T-helper 1 cell treated with Interleukin-12 subunit alpha and Interleukin-12 subunit beta and Interleukin-4 antibody, amounts not matched to agents 30 ng/mL and 1 ng/mL, for 36 hours (primary cell): ENCODE data around the gene DDX46. TPM values are rescaled to one million over a fixed set of nuclear protein-coding genes. Genes with fewer than 3 reads are reported as not detected.

Experiments used
- intact Hi-C: fragments of 100-400 bp; cut with micrococcal nuclease; formaldehyde crosslinking; loops from one replicate; pipeline ENCODE4 v1.15.1; 2024
- total RNA-seq: library from RNA; stranded (reverse); gene quantifications from 2 replicates; pipeline ENCODE4 v1.2.3, GENCODE V29; 2022

Gene DDX46
- total RNA-seq, 1 donor from 2014 or later, result 73.9 TPM

GRCh38 chr5:134784241-134784920 lies 25.8 kb downstream of the DDX46 start:
- intact Hi-C loops, result loop anchor here (1.0 kb wide), 1 partner anchor 121 kb away; the partner anchor contains the start of gene PCBD2

DNA sequence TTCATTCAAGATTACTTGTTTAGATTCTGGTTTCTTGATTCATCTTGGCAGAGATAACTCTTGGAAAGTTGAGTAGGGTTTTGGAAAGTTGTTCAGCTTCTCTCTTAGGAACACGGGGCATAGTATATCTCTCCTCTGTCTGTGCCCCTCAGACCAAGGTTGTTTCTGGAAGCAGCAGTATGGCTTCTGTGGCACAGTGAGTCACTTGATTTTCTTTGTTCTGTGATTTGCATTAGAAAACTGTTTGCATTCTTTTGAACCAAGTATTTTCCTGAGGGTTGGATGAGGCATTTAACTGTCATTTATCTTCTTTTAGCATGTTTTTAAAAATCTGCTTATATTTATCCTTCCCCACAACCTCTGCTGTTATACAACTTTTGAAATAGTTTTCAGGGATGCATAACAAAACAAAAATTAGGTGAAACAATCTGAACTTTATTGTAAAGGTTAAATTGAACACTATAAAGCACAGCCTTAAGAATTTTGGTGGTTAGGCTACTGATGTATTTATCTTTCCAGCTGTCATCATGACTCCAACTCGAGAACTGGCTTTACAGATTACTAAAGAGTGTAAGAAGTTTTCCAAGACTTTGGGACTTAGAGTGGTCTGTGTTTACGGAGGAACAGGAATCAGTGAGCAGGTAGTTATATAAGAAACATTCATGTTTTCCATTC lies 26.5 kb downstream of the DDX46 start:
- intact Hi-C loops, result loop anchor here (1.0 kb wide), 1 partner anchor 120 kb away; the partner anchor contains the start of gene PCBD2

- intact Hi-C loops, result no loop called here
These were observed 29.1 kb downstream of the DDX46 start for GRCh38 chr5:134787692-134788091.

- intact Hi-C loops, result no loop called here
These were observed 33.0 kb downstream of the DDX46 start for GRCh38 chr5:134791580-134791979.

DNA sequence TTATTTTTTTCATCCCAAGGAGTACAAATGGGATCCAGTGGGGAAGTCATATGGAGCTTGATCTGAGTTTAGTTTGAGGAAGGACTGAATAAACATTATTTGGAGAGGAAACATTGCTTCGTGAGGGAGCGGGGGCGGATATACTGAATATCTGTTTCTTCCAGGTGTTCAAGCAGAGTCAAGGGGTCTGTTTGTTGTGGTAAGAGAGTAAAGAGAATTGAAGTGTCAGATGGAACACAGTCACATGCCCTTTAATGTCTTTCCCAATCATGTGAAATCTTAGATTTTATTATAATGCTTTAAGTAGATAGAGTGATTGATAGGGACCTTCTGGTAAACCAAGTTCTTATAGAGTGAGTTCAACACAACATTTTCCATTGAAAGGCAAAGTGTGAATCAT lies 33.7 kb downstream of the DDX46 start:
- intact Hi-C loops, result no loop called here

- intact Hi-C loops, result no loop called here
These were observed 34.5 kb downstream of the DDX46 start for GRCh38 chr5:134793111-134793510.

GRCh38 chr5:134794082-134794481 lies 35.5 kb downstream of the DDX46 start:
- intact Hi-C loops, result no loop called here

DNA sequence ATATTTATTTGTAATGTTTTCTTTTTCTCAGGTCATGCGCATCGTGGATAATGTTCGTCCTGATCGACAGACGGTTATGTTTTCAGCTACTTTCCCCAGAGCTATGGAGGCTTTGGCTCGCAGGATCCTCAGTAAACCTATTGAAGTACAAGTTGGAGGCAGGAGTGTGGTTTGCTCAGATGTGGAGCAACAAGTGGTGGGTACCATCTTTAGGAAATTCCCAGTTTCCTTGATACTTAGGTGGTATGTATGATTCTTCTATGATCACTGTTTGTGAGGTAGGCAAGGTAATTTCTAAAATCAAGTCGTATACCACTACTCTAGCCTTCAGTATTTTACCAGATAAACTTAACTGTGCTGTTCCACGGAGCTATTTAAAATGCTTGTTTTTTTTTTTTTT lies 36.2 kb downstream of the DDX46 start:
- intact Hi-C loops, result no loop called here

DNA sequence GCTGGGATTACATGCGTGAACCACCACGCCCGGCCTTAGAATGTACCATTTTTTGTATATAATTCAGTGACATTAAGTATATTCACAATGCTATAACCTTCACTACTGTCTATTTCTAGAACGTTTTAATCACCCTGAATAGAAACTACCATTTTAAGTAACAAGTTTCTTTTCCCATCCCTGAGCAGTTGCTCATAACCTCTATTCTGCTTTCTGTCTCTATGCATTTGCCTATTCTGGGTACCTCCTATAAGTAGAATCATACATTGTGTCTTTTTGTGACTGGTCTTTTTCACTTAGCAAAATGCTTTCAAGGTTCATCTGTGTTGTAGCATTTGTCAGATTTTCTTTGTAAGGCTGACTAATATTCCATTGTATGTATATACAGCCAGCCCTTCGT lies 39.9 kb downstream of the DDX46 start:
- intact Hi-C loops, result no loop called here

DNA sequence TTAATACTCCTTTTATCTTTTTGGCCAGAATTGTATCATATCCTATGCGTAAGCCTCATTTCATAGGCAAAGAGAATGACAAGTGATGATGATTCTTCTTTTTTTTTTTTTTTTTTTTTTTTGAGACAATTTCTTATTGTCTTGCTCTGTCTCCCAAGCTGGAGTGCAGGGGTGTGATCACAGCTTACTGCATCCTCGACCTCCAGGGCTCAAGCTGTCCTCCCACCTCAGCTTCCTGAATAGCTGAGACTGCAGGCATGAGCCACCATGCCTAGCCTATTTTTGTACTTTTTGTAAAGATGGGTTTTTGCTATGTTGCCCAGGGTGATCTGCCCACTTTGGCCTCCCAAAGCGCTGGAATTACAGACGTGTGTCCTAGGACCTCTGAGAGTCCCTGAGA lies 45.2 kb downstream of the DDX46 start:
- intact Hi-C loops, result no loop called here

DNA sequence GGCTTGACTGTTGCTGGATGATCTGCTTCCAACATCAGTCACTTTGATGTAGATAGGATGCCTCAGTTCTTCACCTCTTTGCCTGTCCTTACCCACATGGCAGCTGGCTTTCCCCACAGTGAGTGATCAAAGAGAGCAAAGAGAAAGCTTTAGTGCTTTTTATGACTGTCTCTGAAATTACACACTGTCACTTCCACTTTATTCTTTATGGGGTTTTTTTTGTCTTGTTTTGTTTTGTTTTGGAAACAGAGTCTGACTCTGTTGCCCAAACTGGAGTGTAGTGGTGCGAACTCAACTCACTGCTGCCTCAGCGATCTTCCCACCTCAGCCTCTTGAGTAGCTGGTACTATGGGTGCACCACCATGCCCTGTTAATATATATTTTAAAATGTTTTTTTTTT lies 54.8 kb downstream of the DDX46 start:
- intact Hi-C loops, result loop anchor here (1.0 to 2.0 kb wide), 2 partner anchors 61 to 443 kb away; partner anchors contain the start of gene TXNDC15

DNA sequence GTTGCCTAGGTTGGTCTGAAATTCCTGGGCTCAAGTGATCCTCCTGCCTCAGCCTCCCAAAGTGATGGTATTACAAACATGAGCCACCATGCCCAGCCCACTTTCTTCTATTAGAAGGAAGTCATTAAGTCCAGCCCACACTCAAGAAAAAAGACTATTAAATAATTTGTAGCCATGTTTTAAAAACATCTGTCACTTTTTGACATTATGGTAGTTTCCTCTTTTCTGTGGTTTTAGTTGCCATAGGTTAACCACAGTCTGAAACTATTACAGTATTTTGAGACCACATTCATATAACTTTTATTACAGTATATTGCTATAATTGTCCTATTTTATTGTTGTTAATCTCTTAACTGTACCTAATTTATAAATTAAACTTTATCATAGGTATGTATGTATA lies 55.2 kb downstream of the DDX46 start:
- intact Hi-C loops, result loop anchor here (1.0 to 2.0 kb wide), 2 partner anchors 61 to 444 kb away; partner anchors contain the start of gene TXNDC15

- intact Hi-C loops, result no loop called here
These were observed 58.4 kb downstream of the DDX46 start for GRCh38 chr5:134817006-134817405.

- intact Hi-C loops, result no loop called here
These were observed 60.2 kb downstream of the DDX46 start for GRCh38 chr5:134818776-134819175.

DNA sequence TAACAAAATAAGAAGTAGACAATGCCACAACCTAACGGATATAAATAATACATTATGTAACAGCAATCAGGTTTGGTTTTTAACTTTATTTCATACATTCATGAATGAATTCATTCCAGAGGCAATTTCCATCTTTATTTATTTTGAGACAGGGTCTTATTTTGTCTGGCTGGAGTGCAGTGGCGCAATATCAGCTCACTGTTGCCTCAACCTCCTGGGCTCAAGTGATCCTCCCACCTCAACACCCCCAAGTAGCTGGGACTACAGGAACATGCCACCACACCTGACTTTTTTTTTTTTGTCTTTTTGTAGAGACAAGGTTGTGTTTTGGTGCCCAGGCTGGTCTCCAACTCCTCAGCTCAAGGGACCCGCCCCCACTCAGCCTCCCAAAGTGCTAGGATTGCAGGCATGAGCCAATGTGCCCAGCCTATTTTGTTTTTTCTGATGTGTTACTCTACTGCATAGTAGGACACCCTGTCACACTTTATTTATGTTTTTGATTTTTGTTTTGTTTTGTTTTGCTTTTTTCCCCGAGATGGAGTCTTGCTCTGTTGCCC lies 60.9 kb downstream of the DDX46 start:
- intact Hi-C loops, result no loop called here

DNA sequence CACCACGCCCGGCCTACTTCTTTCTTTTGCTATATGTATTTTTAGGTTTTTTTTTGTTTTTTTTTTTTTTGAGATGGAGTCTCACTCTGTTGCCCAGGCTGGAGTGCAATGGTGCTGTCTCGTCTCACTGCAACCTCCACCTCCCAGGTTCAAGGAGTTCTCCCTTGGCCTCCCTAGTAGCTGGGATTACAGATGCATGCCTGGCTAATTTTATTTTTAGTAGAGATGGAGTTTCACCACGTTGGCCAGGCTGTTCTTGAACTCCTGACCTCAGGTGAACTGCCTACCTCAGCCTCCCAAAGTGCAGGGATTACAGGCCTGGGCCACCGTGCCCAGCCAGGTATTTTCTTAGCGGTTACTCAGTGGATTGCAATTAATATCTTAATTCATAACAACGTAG lies 63.3 kb downstream of the DDX46 start:
- intact Hi-C loops, result no loop called here

DNA sequence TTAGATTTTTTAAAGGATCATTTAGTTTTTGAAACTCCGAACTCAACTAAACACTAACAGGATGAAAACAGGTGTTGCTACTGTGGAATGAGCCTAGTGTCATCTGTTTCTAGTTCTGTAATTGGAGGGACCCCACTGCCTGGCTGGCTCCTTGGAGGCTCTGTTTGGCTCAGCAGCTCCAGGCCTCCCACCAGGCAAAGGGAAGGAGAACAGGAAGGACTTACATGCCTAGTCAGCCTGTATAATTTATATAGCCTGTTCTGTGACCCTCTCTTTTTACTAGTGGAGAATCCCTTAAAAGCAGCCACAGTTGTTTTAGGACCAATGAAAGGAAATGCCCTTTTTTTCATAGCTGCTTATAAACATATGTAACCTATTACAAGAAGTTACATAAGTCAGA lies 66.1 kb downstream of the DDX46 start:
- intact Hi-C loops, result no loop called here

- intact Hi-C loops, result no loop called here
These were observed 66.6 kb downstream of the DDX46 start for GRCh38 chr5:134825212-134825611.

DNA sequence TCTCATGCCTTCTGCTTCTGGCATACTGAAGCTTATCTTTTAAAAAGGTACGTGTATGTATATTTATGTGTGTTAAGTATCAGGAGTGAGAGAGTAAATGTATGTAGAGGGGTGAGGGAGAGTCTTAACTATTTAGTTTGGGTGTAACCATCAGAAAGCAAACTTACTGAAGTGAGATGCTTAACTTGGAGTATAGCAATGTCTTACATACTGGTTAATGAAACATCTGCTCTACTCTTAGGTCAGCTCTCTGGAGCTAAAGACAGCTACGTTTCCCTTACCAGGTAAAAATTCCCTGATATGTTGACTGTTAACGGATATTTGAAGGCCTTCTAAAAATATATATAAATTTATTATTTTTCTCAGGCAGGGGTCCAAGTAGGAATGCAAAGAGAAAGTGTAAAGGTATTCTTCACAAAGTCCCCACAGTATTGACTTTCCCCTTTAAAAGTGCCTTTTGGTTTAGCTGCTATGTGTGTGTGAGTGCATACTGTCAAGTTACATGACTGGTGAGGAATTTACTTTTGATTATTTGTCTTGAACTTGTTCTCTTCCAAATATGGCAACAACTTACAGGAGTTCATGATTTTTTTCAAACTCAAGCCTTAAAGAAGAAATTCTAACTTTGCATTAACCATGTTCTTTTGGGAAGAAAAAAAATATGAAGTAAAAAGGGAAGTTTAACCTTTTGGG lies 74.9 kb downstream of the DDX46 start:
- intact Hi-C loops, result no loop called here

DNA sequence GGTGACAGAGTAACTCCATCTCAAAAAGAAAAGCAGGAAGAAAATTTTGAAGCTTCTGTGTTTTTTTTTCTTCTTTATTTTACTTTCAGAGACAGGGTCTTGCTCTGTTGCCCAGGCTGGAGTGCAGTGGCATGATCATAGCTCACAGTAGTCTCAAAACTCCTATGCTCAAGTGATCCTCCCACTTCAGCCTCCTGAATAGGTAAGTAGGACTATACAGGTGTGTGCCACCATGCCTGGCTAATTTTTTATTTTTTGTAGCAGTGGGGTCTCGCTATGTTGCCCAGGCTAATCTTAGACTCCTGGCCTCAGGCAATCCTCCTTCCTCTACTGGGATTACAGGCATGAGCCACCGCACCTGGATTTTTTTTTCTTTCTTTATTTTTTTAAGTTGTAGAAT lies 77.0 kb downstream of the DDX46 start:
- intact Hi-C loops, result no loop called here

DNA sequence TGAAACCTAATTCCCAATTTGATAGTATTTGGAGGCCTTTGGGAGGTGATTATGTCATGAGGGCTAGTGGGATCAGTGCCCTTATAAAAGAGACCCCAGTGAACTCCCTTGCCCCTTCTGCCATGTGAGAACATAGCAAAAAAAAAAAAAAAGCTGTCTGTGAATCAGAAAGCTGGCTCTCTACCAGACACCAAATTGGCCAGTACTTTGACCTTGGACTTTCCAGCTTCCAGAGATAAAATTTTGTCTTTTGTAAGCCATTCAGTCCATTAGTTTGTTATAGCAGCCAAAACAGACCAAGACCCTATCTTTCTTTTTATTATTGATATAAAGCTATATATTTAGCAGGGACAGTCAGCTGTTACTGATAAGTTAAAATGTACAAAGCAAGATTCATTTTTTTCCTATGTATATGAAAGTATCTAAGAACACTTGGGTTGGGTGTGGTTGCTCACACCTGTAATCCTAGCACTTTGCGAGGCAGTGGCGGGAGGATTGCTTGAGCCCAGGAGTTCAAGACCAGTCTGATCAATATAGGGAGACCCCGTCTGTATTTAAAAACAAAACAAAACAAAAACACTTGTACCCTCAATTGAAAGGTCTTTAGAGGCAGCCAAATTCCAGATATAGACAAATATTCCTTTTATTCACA lies 79.1 kb downstream of the DDX46 start:
- intact Hi-C loops, result no loop called here
